HUES48 (cell line): ENCODE measurements around the gene KCNC4.

ENCODE experiments used
- H3K27ac ChIP-seq: one replicate; pipeline ENCODE4 v1.7.0; 2013; ENCODE audit warnings: low read depth, low read length, inconsistent platforms
- H3K27me3 ChIP-seq: 2 replicates; pipeline ENCODE4 v1.6.1; 2013; ENCODE audit warnings: mild to moderate bottlenecking, low read length; ENCODE audit not compliant: control insufficient read depth, insufficient read depth
- H3K36me3 ChIP-seq: 2 replicates; pipeline ENCODE4 v1.6.1; 2013; ENCODE audit warnings: low read length; ENCODE audit not compliant: control insufficient read depth, insufficient read depth
- H3K4me1 ChIP-seq: 2 replicates; pipeline ENCODE4 v1.6.1; 2013; ENCODE audit warnings: mild to moderate bottlenecking, low read length; ENCODE audit not compliant: control insufficient read depth, insufficient read depth
- H3K4me3 ChIP-seq: 2 replicates; pipeline ENCODE4 v1.5.1; 2013; ENCODE audit warnings: mild to moderate bottlenecking, low read depth, low read length
- H3K9ac ChIP-seq: 2 replicates; pipeline ENCODE4 v1.6.1; 2013; ENCODE audit warnings: mild to moderate bottlenecking, low read depth, low read length, moderate library complexity
- H3K9me3 ChIP-seq: 2 replicates; pipeline ENCODE4 v1.6.1; 2013; ENCODE audit warnings: low read length; ENCODE audit not compliant: control insufficient read depth, insufficient read depth

The KCNC4 gene

GRCh38 chr1:110225212-110225611, 15.1 kb downstream of the KCNC4 start:
- Histone ChIP-seq H3K36me3 (0 out of 2 replicates have a peak, but pooled peaks cover 12% of the 10 kb centered on the region), H3K9ac (no peak overlapping the region), H3K4me1 (no peaks in the 10 kb centered on the region), H3K27ac (no peak overlapping the region), H3K4me3 (no peak overlapping the region), H3K27me3 (no peaks in the 10 kb centered on the region), H3K9me3 (no peaks in the 10 kb centered on the region)

- 0 out of 2 replicates have a peak, but pooled peaks cover 12% of the 10 kb centered on the region for H3K36me3 ChIP-seq
- H3K9me3 ChIP-seq, result no peaks in the 10 kb centered on the region
- no peak overlapping the region for H3K4me3 ChIP-seq
- no peak overlapping the region for H3K9ac ChIP-seq
- no peaks in the 10 kb centered on the region for H3K27me3 ChIP-seq
- H3K27ac ChIP-seq, result no peak overlapping the region
- no peaks in the 10 kb centered on the region for H3K4me1 ChIP-seq
Measured at GRCh38 chr1:110225756-110226404, 15.8 kb downstream of the KCNC4 start.

DNA sequence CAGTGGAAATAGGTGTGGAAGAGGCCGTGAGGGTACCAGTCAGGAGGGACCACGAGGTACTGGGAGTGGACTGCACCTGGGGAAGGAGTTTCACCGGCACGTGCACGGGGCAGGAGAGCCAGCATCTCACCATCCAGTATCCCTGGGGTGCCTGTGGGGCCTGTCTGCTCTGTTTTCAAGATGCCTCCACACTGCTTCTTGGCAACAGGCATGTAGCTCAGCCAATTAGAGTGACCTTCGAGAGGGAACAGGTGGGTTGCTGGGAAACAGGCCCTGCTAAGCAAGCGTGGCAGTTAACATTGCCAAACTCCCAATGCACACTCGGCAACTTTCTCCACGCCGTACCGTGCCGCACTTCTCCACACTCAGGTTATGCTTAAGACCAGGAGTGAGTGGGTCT, 17.7 kb downstream of the KCNC4 start:
- H3K9ac ChIP-seq, result no peak overlapping the region
- peaks cover 16% of the 10 kb centered on the region for H3K36me3 ChIP-seq
- no peaks in the 10 kb centered on the region for H3K27me3 ChIP-seq
- H3K9me3 ChIP-seq, result no peaks in the 10 kb centered on the region
- no peak overlapping the region for H3K4me3 ChIP-seq
- no peak overlapping the region for H3K27ac ChIP-seq
- no peaks in the 10 kb centered on the region for H3K4me1 ChIP-seq

DNA sequence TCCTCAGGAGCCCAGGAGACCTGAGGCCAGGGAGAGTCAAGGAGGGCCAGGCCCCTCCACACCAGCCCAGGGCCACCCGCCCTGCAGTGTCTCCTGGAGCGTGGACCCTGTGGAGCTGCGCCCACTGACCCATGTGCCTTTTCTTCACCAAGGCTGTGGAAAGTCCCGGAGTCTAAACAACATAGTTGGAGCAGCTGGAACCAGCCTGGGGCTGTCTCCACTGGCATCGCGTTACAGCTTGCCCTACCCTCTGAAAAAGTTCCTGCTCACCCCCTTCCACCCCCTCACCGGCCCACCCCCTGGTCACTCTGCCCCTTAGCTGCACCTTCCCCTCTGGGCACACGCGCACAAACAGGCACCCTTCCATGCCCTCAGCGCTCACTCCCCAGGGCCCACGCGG, 18.3 kb downstream of the KCNC4 start:
- H3K9ac ChIP-seq, result no peak overlapping the region
- no peak overlapping the region for H3K27ac ChIP-seq
- H3K9me3 ChIP-seq, result no peaks in the 10 kb centered on the region
- no peak overlapping the region for H3K4me3 ChIP-seq
- H3K4me1 ChIP-seq, result no peaks in the 10 kb centered on the region
- H3K27me3 ChIP-seq, result no peaks in the 10 kb centered on the region
- H3K36me3 ChIP-seq, result peaks cover 15% of the 10 kb centered on the region

- no peaks in the 10 kb centered on the region for H3K9me3 ChIP-seq
- H3K4me3 ChIP-seq, result no peak overlapping the region
- H3K27ac ChIP-seq, result no peak overlapping the region
- no peak overlapping the region for H3K9ac ChIP-seq
- H3K4me1 ChIP-seq, result no peaks in the 10 kb centered on the region
- H3K36me3 ChIP-seq, result peaks cover 10% of the 10 kb centered on the region
- no peaks in the 10 kb centered on the region for H3K27me3 ChIP-seq
Measured at GRCh38 chr1:110228869-110229268, 18.8 kb downstream of the KCNC4 start.

DNA sequence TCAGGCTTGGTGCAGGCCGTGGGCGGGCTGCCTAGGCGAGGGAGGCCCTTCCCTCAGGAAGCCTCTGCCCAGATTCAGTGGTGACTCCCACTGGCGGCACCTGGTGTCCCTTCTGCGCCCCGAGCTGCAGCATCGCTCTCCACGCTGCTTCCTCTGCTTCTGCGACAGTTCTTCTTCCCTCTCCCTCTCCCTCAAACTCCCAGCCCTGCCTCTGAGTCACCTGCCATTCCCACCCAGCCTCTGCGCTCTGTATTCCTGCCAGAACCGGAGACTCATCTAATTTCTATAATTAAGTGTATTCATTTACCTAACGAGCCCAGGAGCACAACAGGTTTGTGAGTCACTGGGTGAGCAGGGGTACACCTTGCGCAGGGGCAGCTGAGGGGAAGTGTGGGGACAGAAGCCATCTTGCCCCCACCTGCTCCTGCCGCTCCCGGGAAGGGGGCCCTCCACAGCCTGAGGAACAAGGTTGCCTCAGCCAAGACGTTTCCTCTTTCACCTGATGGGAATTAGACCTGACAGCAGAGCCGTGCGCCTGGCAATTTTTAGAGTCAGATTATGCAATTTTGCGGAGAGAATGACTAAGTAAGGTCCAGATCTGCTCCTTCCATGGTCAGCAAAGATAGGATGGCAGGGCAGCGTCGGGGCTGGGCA, 19.4 kb downstream of the KCNC4 start:
- H3K9me3 ChIP-seq, result no peaks in the 10 kb centered on the region
- H3K27me3 ChIP-seq, result no peaks in the 10 kb centered on the region
- no peak overlapping the region for H3K27ac ChIP-seq
- H3K4me3 ChIP-seq, result no peak overlapping the region
- H3K36me3 ChIP-seq, result peaks cover 10% of the 10 kb centered on the region
- H3K4me1 ChIP-seq, result no peaks in the 10 kb centered on the region
- no peak overlapping the region for H3K9ac ChIP-seq

DNA sequence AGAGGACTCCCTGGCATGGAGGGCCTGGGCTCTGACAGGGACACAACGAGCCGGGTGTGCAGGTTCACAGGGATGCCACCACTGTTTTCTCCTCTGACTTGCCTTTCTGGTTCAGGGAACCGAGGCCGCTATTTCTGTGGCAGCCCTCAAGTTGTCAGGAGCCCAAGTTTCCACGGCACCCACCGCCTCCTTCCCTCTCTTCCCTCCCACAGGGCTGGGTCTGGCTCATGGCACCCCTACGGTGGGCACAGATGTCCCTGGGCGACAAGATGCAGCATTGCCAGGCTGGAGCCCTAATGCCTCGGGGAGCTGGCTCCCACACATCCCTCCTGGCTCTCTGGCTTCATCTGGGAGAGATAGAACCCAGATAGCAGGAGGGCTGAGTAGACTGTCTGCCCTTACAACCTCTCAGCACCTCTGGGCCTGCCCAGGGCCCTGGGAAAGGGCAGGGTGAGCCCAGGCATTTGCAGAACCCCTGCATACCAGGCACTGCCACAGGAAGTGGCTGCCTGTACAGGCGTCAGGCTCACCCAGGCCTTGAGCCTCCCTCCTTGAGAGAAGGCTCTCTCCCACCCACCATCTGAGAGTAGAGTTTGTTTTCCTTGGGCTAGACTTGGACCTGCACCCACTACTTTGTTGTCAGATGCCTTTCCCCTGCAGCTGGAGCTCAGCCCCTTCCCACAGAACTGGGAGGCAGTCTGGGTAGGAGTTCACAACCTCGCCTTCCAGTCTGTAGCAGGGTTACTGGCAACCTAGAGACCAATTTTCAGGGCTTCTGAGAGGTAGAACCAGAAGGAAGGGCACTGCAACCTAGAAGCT, 20.5 kb downstream of the KCNC4 start:
- H3K36me3 ChIP-seq, result peaks cover 10% of the 10 kb centered on the region
- H3K27me3 ChIP-seq, result no peaks in the 10 kb centered on the region
- no peak overlapping the region for H3K4me3 ChIP-seq
- no peak overlapping the region for H3K9ac ChIP-seq
- no peak overlapping the region for H3K27ac ChIP-seq
- no peaks in the 10 kb centered on the region for H3K9me3 ChIP-seq
- peaks cover 4% of the 10 kb centered on the region; the same call in 1 of the 2 replicates for H3K4me1 ChIP-seq

DNA sequence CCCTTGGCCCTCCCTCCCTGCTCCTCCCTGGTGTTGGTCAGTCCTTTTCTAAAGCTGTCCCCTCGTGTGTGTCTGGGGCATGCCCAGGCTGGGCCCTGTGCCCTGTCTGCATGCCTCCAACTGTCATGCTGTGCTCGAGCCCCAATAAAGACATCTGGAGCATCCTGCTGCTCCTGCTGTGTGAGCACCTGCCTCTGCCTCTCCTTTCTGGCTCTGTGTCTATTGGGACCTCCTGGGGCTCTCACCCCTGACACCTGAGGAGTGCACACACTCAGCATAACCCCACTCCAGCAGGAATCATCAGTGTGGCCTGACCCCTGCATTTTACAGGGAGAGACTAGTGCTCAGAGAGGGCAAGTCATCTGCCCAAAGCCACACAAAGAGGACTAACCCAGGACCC, 23.7 kb downstream of the KCNC4 start:
- Histone ChIP-seq H3K27ac (no peak overlapping the region), H3K9me3 (no peaks in the 10 kb centered on the region), H3K9ac (no peak overlapping the region), H3K27me3 (no peaks in the 10 kb centered on the region), H3K36me3 (peaks cover 5% of the 10 kb centered on the region), H3K4me3 (no peak overlapping the region), H3K4me1 (peaks cover 7% of the 10 kb centered on the region; the same call in 1 of the 2 replicates)

- no peak overlapping the region for H3K4me3 ChIP-seq
- peaks cover 5% of the 10 kb centered on the region for H3K36me3 ChIP-seq
- peaks cover 7% of the 10 kb centered on the region; the same call in 1 of the 2 replicates for H3K4me1 ChIP-seq
- H3K9ac ChIP-seq, result no peak overlapping the region
- H3K27me3 ChIP-seq, result no peaks in the 10 kb centered on the region
- no peaks in the 10 kb centered on the region for H3K9me3 ChIP-seq
- no peak overlapping the region for H3K27ac ChIP-seq
Measured at GRCh38 chr1:110234691-110235090, 24.6 kb downstream of the KCNC4 start.

DNA sequence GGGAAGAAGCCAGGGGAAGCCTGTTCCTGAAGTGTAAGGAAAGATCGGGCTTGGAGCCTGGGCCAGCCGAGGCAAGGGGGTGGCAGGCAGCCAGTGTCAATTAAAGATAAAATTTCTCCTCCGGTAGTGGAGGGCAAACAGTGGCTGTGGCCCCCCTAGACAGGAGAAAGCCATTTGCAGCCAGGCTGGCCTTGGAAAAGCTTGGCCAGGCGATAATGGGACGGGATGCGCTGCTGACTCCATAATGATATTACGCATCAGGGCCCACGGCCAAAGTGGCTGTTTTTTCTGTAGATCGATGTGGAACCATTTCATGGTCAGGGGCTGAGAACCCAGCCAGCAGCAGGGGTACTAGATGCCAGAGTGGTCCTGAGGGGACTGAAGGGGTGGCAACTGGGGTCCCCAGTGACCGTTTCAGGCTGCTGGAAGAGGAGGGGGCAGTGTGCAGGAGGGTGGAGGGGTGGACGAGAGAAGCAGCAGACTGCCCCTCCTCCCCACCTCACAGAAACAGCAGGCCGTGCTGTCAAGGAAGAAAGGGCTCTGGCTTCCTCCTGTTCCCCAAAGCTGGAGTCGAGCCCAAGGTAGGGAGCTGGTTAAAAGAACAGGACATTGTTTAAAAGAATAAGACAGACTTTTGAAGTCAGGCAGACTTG, 25.2 kb downstream of the KCNC4 start:
- H3K27me3 ChIP-seq, result no peaks in the 10 kb centered on the region
- no peak overlapping the region for H3K9ac ChIP-seq
- H3K27ac ChIP-seq, result peak overlapping the region; percentile 5
- no peak overlapping the region for H3K4me3 ChIP-seq
- peaks cover 7% of the 10 kb centered on the region; the same call in 1 of the 2 replicates for H3K4me1 ChIP-seq
- H3K9me3 ChIP-seq, result no peaks in the 10 kb centered on the region
- H3K36me3 ChIP-seq, result peaks cover 5% of the 10 kb centered on the region
